ENCODE data around the gene SLC24A4. TPM values are rescaled to one million over a fixed set of nuclear protein-coding genes. Genes with fewer than 3 reads are reported as not detected.

The SLC24A4 gene
- total RNA-seq, 1 donor from 2014 or later, result not detected

DNA sequence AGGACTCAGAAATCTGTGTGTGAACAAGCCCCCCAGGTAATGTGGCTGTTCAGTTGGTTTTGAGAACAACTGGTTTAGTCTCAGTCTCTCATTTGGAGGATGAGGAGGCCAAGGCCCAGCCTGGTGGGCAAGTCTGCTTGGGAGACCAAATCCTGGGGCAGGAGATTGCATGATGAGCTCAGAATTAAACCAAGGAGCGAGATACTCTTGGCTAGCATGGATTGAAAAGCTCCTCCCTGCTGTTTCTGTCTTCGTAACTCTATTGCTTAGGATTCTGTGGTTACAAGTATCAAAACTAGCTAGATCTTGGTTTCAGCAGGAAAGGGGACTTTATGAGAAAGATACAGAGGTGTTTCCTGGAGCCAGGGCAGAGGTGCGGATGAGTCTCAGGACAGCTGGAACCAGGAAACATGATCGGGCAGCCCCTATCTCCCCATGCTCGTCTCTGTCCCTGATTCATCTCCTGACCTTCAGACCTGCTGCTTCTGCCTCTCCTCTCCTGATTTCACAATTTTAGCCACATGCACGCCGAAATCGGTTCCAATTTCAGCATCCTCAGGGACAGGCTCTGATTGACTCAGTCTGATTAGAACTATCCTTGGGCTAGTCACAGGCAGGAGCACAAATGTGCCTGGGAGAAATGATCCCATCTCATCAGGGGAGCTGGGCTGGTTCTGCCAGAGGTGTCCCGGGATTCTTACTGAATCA, 150.4 kb downstream of the SLC24A4 start:
- intact Hi-C loops (cut with DNase I), result no loop called here

DNA sequence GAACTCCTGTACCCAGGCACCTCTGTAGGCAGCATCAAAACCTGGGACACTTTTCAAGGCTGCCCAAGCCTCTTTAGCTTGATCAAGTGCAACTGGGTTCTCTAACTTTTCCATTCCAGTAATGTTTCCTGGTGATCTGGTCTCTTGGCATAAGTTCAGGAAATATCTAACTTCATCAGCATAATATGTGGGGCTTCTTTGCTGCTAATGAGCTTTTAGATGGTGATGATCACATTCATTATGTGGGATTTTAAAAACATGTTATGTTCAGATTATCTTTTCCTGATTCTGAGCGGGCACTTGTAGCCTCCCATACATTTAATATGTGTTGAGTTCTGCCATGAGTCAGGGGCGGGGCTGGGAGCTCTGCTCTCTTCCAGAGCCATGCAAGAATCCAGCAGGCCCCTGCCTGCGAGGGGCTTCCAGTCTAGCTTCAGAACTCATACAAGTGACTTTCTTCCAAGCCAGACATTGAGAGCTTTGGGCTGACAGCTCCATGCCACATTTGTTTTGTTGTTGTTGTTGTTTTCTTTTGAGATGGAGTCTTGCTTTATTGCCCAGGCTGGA, 151.1 kb downstream of the SLC24A4 start:
- intact Hi-C loops (cut with DNase I), result no loop called here

More for the DNA sequence above, 150.4 kb downstream of the SLC24A4 start:
- no peaks in the 10 kb centered on the region for H3K4me1 ChIP-seq
- peak overlapping the region in 1 of 2 donors; percentile 45 for H3K27ac ChIP-seq
- H3K9me3 ChIP-seq, result no peaks in the 10 kb centered on the region
- H3K4me3 ChIP-seq, result no peak overlapping the region
- no peaks in the 10 kb centered on the region for H3K27me3 ChIP-seq
- TF ChIP-seq, protein P1, sequence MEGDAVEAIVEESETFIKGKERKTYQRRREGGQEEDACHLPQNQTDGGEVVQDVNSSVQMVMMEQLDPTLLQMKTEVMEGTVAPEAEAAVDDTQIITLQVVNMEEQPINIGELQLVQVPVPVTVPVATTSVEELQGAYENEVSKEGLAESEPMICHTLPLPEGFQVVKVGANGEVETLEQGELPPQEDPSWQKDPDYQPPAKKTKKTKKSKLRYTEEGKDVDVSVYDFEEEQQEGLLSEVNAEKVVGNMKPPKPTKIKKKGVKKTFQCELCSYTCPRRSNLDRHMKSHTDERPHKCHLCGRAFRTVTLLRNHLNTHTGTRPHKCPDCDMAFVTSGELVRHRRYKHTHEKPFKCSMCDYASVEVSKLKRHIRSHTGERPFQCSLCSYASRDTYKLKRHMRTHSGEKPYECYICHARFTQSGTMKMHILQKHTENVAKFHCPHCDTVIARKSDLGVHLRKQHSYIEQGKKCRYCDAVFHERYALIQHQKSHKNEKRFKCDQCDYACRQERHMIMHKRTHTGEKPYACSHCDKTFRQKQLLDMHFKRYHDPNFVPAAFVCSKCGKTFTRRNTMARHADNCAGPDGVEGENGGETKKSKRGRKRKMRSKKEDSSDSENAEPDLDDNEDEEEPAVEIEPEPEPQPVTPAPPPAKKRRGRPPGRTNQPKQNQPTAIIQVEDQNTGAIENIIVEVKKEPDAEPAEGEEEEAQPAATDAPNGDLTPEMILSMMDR (IDR thresholded peaks at IDR 0.05), result no peak
- no peaks in the 10 kb centered on the region for H3K36me3 ChIP-seq
- DNase-seq (ENCODE audit: low spot score in 2 of 2), result no peak

GRCh38 chr14:92475037-92475436, 152.1 kb downstream of the SLC24A4 start:
- H3K27me3 ChIP-seq, result no peaks in the 10 kb centered on the region
- no peaks in the 10 kb centered on the region for H3K4me1 ChIP-seq
- H3K4me3 ChIP-seq, result no peak overlapping the region
- TF ChIP-seq, protein P1 (IDR thresholded peaks at IDR 0.05), result no peak
- H3K36me3 ChIP-seq, result no peaks in the 10 kb centered on the region
- intact Hi-C loops (cut with DNase I), result no loop called here
- no peak overlapping the region for H3K27ac ChIP-seq
- H3K9me3 ChIP-seq, result no peaks in the 10 kb centered on the region
- DNase-seq (ENCODE audit: low spot score in 2 of 2), result no peak

More for the DNA sequence above, 151.1 kb downstream of the SLC24A4 start:
- Histone ChIP-seq H3K27ac (no peak overlapping the region), H3K4me1 (no peaks in the 10 kb centered on the region), H3K36me3 (no peaks in the 10 kb centered on the region), H3K27me3 (no peaks in the 10 kb centered on the region), H3K9me3 (no peaks in the 10 kb centered on the region), H3K4me3 (no peak overlapping the region)
- TF ChIP-seq, protein P1 (IDR thresholded peaks at IDR 0.05), result no peak
- no peak for DNase-seq (ENCODE audit: low spot score in 2 of 2)

DNA sequence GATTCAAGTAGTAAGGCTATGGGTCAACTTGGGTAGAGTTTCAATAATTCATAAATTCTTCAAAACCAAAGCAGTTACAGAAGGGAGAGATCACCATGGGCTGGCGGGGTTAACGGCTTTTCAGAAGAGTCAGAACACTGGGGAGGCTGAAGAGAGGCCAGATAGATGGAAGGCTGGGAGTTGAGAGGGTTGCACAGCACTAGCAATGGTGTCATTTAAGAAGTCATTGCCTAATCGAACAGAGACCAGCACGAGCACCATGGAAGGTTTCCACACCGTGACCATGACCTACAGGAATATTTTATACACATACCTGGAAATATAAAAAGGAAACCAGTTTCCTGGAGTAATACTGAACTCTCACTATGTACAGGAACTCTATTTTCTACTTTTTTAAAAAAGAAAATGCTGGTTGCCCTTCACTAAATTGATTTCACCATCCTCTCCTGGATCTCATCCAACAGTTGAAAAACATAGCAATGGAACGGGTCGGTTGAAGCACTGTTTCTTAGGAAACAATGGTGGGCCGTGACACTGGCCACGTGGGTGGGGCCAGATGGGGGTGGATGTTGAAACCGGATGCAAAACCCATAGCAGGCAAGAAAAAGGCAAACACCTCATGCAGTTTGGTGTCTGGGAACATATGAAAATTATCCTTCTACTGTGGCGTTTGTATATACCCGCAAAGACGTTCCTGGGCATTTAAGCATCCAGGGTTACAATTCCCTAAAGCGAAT, 152.7 kb downstream of the SLC24A4 start:
- no peaks in the 10 kb centered on the region for H3K9me3 ChIP-seq
- intact Hi-C loops (cut with DNase I), result no loop called here
- no peak overlapping the region for H3K27ac ChIP-seq
- no peak overlapping the region for H3K4me3 ChIP-seq
- TF ChIP-seq, protein P1 (IDR thresholded peaks at IDR 0.05), result no peak
- H3K4me1 ChIP-seq, result no peaks in the 10 kb centered on the region
- no peak for DNase-seq (ENCODE audit: low spot score in 2 of 2)
- H3K36me3 ChIP-seq, result no peaks in the 10 kb centered on the region
- no peaks in the 10 kb centered on the region for H3K27me3 ChIP-seq

DNA sequence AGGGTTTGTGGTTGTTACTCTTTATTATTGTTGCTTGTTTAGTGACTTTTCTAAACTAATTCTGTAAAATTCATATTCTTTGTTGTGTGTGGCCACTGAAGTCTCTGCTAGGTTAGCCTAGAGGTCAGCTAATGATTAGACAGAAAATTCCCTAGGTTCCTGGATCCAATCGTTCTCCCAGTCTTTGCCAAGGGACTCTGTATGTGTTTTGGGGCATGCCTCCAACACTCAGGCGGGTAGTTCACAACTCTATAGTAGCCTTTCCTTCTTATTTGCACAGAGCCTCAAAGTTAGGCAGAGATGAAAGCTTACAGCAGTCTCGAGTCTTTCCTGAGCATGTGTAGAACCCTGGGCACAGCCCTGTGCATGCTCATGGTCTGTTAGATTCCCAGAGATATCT, 157.9 kb downstream of the SLC24A4 start:
- Histone ChIP-seq H3K27me3 (no peaks in the 10 kb centered on the region), H3K27ac (peak overlapping the region in 1 of 2 donors; percentile 25), H3K4me3 (no peak overlapping the region), H3K4me1 (no peaks in the 10 kb centered on the region), H3K36me3 (no peaks in the 10 kb centered on the region), H3K9me3 (no peaks in the 10 kb centered on the region)
- intact Hi-C loops (cut with DNase I), result no loop called here
- TF ChIP-seq, protein P1 (IDR thresholded peaks at IDR 0.05), result no peak
- DNase-seq (ENCODE audit: low spot score in 2 of 2), result peak in 1 of 2 donors; percentile 21
